Activated CD4-positive, alpha-beta T cell treated with anti-CD3 and anti-CD28 coated beads for 4 hours (primary cell): ENCODE results near the gene PLA2G2F.

Experiments used
- DNase-seq, 2 donors: peaks; one replicate each; pipeline ENCODE4 v3.0.0-alpha.2; 2020

Gene PLA2G2F

DNA sequence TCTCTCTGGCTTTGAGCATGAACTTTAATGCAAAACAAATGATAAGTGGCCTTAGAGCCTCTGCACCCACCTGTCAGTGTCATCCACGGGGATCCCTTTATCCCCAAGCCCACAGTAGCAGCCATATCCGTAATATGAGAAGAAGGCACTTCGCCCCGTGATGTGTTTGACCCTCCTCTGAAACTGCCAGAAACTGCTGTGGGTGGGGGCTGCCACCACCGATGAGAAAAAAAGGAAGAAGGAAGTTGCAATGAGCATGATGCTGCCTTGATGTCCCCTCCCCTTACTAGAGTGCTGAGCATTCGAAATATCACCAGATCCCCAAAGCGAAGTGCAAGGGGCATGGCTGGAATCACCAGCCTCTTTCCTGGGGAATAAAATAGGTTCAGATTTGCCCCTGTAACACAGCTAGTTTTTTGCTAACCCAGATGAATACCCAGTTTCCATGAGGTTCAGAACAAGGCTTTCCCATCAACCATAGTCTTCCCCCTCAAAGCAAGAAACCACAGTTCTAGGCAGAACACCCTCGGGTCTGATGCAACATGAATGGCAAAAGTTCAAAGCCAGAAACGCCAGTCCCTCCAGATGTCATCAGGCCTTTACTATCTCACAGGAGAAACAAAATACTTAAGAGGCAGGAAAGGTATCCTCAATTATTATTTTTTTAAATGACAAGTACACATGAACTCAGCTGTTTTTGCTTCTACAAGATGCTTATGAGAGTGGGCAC lies 36.0 kb downstream of the PLA2G2F start:
- no peak for DNase-seq

DNA sequence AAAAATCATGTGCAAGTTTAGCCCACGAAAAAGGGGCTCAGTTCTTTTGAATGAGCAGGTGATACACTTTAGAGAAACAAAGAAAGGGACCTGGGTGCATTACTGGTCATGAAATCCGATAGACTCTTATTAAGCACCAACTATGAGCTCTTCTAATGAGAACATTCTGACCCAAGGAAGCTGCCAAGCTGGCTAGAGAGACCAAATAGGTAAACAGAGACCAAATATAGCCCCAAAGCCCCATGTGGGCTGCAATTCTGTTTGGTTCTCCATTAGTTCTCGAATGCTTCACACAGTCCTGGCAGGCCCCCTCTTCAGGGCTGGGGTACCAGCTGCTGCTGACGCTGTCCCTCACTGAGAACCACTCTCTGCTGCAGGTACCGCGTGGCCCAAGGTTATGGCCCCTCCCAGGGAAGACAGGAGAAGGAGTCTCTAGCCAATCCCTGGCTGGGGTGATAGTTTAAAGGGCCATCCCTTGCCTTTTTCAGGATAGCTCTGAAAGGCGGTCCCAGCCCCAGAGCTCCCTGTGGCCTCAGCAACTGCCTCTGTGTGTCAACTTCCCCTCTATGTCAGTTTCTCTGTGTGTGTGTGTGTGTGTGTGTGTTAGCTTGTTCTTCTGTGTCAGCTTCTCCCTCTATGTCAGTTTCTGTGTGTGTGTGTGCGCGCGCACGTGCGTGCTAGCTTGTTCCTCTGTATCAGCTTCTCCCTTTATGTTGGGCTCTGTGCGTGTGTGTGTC lies 39.7 kb downstream of the PLA2G2F start:
- DNase-seq, result no peak

DNA sequence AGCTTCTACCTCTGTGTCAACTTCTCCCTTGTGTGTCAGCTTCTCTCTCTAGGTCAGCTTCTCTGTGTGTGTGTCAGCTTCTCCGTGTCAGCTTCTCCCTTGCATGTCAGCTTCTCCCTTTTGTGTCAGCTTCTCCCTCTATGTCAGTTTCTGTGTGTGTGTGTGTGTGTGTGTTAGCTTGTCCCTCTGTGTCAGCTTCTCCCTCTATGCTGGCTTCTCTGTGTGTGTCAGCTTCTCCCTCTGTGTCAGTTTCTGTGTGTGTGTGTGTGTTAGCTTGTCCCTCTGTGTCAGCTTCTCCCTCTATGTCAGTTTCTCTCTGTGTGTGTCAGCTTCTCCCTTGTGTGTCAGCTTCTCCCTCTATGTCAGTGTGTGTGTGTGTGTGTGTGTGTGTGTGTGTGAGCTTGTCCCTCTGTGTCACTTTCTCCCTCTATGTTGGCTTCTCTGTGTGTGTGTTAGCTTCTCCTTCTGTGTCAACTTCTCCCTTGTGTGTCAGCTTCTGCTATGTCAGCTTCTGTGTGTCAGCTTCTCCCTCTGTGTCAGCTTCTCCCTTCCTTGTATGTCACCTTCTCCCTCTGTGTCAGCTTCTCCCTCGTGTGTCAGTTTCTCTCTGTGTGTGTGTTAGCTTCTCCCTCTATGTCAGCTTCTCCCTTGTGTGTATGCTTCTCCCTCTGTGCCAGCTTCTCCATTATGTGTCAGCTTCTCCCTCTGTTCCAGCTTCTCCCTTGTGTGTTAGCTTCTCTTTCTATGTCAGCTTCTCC lies 40.4 kb downstream of the PLA2G2F start:
- no peak for DNase-seq

- no peak for DNase-seq
Measured at GRCh38 chr1:20180129-20180843, 41.2 kb downstream of the PLA2G2F start.

GRCh38 chr1:20180844-20181207 lies 41.7 kb downstream of the PLA2G2F start:
- no peak for DNase-seq

- DNase-seq, result no peak
Measured at GRCh38 chr1:20182415-20182814, 43.3 kb downstream of the PLA2G2F start.

DNA sequence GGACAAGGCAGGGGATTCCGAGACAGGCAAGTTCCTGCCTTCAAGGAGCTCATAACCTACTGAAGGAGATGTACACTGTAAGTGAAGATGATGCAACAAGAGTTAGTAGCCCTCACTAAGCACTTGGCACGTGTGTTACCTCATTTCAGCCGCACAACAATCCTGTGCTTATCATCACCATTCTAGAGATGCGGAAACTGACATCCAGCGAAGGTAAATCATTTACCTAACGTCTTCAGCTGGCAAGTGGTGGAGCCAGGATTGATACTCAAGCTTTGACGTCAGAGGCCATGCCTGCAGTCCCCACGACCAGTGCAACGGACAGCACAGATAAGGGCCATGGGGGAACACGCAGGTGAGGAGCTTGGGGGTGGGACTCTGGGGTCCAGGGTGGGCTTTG lies 43.9 kb downstream of the PLA2G2F start:
- no peak for DNase-seq

GRCh38 chr1:20183616-20184271 lies 44.6 kb downstream of the PLA2G2F start:
- DNase-seq, result no peak

DNA sequence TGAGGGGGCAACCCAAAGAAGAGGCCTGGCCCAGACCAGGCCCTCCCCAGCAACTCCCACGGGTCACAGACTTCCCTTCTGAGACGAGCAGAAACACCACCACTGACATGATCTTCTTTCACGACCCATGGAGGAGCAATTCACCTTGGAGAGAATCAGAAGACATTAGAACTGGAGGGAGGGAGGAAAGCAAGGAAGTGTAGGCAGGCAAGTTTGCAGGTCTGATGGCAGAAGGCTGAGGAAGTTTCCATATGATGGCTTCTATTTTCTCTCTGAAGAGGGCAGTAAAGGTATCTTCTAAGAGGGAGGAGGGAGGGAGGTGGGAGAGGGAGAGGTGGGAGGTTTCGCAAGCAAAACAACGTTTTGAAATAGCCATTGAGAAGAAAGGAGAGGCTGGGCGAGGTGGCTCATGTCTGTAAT lies 45.4 kb downstream of the PLA2G2F start:
- DNase-seq, result no peak

GRCh38 chr1:20184997-20185833 lies 46.1 kb downstream of the PLA2G2F start:
- peak; percentile 46 to 61 for DNase-seq

- DNase-seq, result peak; percentile 54 to 57
Measured at GRCh38 chr1:20185834-20186782, 47.0 kb downstream of the PLA2G2F start, which contains the start of the genes PLA2G2C and UBXN10. Gene PLA2G2C (minus strand): TSS chr1:20186518. CDS start chr1:20177363, 9,155 bp downstream. Gene UBXN10 (plus strand): TSS chr1:20186096. CDS start chr1:20190562, 4,466 bp downstream.

- peak in 1 of 2 donors; percentile 19 for DNase-seq
Measured at GRCh38 chr1:20187103-20187812, 48.1 kb downstream of the PLA2G2F start.

DNA sequence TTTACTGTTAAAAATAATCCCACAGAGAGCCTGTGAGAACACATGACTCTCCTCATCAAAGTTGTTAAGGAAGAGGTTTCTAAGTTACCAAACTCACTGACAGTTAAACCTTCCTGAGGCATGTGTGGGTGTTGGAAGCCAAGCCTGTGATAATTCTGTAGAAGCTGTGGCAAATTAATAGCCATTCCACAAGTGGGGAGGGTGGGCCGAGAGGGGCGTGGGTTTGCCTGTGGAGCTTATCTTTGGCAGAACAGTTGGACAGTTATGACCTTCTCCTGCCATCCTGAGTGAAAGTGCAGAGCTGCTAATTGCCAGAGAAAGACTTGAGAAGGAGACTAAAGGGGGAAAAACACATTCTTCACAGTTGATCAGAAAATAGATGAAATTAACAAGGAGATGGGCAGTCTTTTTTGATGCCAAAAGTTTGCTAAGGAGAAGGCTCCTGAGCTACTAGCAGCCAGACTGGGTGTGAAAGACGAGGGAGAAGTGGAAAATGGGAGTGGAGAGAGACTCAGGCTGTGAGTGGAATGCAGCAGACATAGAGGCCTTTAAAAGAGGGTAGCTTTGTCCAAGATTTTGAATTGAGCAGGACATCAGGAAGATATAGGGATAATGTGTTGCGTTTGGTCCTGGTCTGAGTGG lies 48.8 kb downstream of the PLA2G2F start:
- no peak for DNase-seq

- no peak for DNase-seq
Measured at GRCh38 chr1:20188455-20188817, 49.3 kb downstream of the PLA2G2F start.

- DNase-seq, result no peak
Measured at GRCh38 chr1:20189664-20190063, 50.5 kb downstream of the PLA2G2F start.

GRCh38 chr1:20190256-20191160 lies 51.4 kb downstream of the PLA2G2F start:
- no peak for DNase-seq

DNA sequence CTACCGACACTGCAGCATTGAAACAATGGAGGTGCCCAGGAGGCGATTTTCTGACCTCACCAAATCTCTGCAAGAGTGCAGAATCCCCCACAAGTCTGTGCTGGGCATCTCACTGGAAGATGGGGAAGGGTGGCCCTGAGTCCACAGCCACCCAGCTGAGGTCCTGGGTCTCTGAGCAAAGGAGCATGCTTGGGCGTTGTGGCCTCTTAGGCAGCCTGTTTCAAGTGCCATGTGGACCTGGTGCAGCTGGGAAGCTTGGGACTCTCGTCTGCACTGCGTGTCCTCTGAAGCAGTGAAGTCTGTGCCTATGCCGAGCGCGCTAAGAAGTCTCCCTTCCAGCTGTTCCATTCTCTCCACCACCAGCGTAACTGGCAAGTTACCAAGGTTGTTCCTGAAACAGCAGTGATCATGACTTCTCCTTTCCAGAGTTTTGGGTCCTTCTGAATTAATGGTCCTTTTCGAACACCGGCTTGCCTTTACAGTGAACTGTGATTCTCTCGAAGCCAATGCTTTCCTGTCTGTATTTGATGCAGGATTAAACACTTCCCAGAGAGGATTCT lies 52.2 kb downstream of the PLA2G2F start:
- no peak for DNase-seq

GRCh38 chr1:20192364-20192763 lies 53.2 kb downstream of the PLA2G2F start:
- DNase-seq, result no peak
